ENCODE measurements around the gene GBP7.
A peak's percentile ranks its signal among the peaks of the same experiment; 100 is the strongest.
"Not testable (repeated sequence)": the region's sequence is repeated elsewhere in the genome, so short reads cannot be mapped to it uniquely, and the experiment has no call there.

GBP7 gene

DNA sequence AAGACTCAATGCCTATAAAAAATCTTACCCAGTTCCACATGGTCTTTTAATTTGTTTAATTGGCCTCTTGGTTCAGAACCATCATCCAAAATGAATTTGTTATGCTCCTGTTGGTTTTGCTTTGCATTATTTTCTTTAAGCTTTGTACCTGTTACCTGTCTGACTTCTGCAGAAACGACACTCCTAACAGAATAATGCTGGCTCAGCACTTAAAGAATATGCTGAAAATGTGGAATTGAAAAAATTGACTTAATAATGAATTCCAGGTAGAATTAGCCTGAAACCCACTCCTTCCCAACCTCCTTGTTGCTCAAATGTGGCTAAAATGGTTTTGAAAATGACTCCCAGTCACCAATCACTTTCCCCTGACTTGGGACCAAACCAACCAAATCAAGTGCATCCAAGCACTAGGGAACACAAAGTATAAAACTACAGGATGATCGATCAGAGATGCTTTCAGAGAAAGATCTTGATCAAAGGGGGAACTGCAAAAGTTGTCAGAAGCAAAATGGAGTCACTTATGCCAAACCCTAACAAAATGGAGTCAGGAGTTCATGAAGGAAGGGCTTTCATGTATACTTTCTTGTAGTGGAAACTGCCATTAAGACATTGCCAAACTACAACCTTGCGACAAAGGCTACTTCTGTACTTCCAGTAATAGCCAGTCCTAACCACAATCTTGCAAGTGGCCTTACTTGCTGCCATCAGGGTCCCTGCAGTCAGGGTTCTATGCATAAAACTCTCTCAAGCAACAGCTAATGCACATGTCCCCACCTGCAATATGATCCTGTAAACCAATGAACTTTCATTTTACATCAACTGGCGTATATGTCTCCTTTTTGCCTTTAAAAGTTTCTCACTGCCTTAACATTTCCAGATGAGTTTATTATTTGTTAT is 5.4 kb downstream of the GBP7 start:
- DNase-seq: no peak

- DNase-seq: no peak
These were observed 6.6 kb downstream of the GBP7 start for GRCh38 chr1:89169166-89169565.

DNA sequence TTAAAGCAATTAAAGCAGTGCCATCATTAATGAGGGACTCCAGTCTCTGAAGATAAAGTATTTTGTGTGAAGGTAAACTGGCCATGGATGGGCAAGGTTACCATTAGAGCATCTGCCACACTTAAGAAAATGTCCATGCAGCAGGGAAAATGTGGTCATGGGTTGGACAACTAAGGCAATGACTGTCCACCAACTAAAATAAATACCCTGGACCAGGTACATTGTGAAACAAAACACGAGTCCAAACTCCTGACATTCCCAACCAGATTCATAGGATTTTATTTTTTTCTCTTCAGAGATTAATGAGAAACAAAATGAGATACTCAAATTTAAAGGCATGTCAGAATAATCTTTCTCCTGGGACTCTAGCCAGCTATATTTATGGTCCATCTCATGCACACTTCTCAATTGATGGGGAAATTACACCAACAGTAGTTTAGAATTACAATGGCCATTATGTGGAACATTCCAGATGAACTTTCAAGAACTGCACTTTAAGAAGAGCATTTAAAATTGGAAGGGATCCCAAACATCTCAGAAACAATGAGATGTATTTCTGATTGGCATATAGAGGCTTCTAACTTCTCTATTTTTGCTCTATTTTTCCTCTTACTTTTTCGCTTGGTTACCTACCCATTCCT is 8.1 kb downstream of the GBP7 start:
- no peak for DNase-seq

- DNase-seq: no peak
These were observed 9.1 kb downstream of the GBP7 start for GRCh38 chr1:89166705-89167104.

GRCh38 chr1:89165811-89166210 is 10.0 kb downstream of the GBP7 start:
- no peak for DNase-seq

- DNase-seq: no peak
These were observed 24.8 kb downstream of the GBP7 start for GRCh38 chr1:89151047-89151446.

DNA sequence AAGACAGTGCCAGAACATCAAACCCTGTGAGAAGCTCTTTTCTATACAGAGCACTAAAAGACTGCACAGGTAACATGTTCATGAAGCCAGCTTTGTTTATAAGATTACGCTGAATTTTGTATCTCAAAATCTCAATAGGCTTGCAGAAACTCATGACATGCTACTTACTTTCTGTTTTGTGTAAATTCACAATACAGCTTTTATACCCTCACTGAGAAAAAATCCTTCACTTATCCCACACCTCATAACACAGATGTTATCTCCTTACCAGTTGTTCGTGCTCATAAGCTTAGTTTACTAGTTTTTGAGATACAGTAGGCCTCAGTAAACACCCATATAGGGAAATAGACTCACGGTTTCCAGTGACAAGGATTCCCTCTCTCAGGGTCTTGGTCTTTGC is 25.8 kb downstream of the GBP7 start:
- DNase-seq: no peak

GRCh38 chr1:89149229-89149628 is 26.6 kb downstream of the GBP7 start:
- DNase-seq: peak; percentile 21

DNA sequence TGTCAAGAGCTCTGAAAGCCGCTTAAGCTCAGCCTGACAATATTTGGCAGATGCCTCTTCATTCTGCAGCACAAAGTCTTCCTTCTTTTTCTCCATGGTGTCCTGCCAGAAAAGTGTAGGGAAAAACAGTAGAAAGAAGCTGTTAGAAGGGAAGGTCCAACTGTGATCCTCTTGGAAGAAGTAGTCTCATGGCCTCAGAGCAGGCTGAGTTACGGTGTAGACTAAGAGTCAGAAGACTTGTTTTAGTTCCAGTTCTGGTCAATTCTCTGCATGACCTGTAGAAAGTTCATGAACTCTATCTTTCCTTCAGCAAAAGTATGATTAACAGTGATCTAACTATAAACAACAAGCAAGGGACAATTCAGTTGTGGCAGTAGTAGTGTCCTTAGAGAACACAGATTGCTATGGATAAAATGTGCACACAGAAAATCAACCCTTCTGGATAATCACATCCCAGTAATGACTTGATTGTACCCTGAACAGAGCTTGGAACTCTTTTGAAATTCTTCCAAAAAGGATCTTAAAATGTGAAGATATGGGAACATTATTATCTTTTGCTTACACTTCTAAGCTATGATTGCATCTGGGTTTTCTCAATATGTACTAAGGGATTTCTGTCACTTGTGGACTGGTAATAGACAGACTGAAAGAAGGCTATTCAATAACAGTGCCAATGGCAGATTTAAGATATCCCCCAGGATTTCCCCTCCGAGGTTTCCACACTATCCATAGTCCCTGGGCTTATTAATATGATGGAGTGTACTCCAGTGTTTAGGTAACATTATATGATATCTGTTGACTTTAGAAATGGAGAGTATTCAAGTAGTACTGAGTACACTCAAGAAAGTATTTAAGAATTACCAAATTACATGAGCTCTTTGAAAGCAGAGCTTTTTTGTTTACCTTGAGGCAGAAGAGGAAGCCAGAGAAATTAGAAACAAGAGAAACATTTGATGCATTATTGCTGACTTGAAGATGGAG is 27.8 kb downstream of the GBP7 start:
- no peak for DNase-seq

GRCh38 chr1:89146721-89147120 is 29.1 kb downstream of the GBP7 start:
- DNase-seq: no peak

GRCh38 chr1:89143484-89143883 is 32.3 kb downstream of the GBP7 start:
- DNase-seq: no peak

GRCh38 chr1:89142160-89142559 is 33.6 kb downstream of the GBP7 start:
- no peak for DNase-seq

- DNase-seq: no peak
These were observed 42.1 kb downstream of the GBP7 start for GRCh38 chr1:89133747-89134146.

DNA sequence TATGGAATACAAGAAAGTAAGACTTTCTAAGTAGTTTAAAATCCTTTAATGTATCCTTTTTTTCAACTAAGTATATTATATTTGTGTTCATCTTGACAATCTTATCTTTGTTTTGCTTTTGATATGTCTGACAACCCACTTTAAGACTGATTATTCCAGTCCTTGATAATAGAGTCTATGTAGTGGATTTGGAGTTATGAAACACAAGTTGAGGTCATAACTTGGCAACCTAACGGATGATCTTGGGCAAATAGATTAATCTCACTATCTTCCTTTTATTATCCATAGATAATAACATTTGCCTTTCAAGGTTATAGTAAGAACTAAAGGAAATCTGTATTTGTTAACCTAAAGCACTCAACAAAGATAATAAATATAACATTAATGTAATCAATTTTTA is 45.1 kb downstream of the GBP7 start:
- no peak for DNase-seq

GRCh38 chr1:89129911-89130310 is 45.9 kb downstream of the GBP7 start:
- DNase-seq: no peak

DNA sequence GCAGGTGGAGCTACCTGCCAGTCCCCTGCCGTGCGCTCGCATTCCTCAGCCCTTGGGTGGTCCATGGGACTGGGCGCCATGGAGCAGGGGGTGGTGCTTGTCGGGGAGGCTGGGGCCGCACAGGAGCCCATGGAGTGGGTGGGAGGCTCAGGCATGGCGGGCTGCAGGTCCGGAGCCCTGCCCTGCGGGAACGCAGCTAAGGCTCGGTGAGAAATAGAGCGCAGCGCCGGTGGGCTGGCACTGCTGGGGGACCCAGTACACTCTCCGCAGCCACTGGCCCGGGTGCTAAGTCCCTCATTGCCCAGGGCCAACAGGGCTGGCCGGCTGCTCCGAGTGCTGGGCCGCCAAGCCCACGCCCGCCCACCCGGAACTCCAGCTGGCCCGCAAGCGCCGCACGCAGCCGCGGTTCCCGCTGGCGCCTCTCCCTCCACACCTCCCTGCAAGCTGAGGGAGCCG is 47.8 kb downstream of the GBP7 start:
- DNase-seq: not testable (repeated sequence)

DNA sequence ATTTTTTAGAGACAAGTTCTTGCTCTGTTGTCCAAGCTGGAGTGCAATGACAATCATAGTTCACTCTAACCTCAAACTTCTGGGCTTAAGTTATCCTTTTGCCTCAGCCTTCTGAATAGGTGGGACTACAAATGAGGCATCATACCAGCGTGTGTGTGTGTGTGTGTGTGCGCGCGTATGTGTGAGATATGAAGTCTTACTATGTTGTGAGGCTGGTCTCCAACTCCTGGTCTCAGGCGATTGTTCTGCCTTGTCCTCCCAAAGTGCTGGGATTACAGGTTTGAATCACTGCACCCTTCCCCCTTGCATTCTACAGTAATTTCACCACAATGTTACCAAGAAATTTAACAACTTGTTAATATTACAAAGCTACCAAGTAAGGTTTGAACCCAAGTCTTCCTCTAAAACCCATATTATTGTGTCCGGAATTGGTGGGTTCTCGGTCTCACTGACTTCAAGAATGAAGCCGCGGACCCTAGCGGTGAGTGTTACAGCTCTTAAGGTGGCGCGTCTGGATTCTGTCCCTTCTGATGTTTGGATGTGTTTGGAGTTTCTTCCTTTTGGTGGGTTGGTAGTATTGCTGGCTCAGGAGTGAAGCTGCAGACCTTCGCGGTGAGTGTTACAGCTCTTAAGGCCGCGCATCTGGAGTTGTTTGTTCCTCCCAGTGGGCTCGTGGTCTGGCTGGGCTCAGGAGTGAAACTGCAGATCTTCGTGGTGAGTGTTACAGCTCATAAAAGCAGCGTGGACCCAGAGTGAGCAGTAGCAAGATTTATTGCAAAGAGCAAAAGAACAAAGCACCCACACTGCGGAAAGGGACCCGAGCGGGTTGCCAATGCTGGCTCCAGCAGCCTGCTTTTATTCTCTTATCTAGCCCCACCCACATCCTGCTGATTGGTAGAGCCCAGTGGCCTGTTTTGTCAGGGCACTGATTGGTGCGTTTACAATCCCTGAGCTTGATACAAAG is 48.9 kb downstream of the GBP7 start:
- not testable (repeated sequence) for DNase-seq

- peak; percentile 73 for DNase-seq
These were observed 49.8 kb downstream of the GBP7 start, which contains the start of gene GBP2 for GRCh38 chr1:89125913-89126580. Gene GBP2, minus strand, starts transcription at chr1:89126114. Its CDS starts 4,148 bp downstream, at chr1:89121966.

- no peak for DNase-seq
These were observed 50.4 kb downstream of the GBP7 start for GRCh38 chr1:89125240-89125912.

GRCh38 chr1:89121641-89122040 is 54.2 kb downstream of the GBP7 start:
- no peak for DNase-seq

DNA sequence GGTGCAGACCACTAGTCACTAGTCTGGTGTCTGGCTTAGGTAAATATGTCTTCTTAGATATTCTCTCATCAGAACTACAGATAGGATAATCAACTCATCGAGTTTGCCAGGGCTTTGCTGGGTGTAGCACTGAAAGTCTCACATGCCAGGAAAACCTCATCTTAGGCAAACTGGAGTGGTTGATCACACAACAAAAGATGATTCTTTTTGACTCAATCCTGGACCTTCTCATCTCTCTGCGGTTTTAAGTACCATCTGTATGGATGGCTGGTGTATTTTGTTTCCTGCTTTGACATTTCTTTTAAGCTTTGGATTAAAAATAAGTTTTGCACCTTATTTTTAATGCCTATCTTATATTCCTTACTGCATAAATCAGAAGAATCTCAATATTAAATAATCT is 61.1 kb downstream of the GBP7 start:
- DNase-seq: no peak

Measured in EL (cell line).